A549 (cell line): ENCODE results near the gene MCM3.

Experiments used
- CHD2 ChIP-seq: fragments of 150-350 bp; IDR thresholded peaks from 2 replicates; pipeline ENCODE4 v1.6.1; 2014; ENCODE audit warnings: low read length; ENCODE audit not compliant: partially characterized antibody
- HEYL ChIP-seq: fragments of 250-450 bp; sonication (Bioruptor Pico); IDR thresholded peaks from 2 replicates; pipeline ENCODE4 v1.8.0; 2021; ENCODE audit warnings: mild to moderate bottlenecking, moderate library complexity
- MAFK ChIP-seq: fragments of 450-650 bp; IDR thresholded peaks from 2 replicates; pipeline ENCODE4 v1.6.1; 2014; ENCODE audit not compliant: partially characterized antibody
- ZNF302 ChIP-seq: fragments of 250-450 bp; sonication (Bioruptor Pico); IDR thresholded peaks from 2 replicates; pipeline ENCODE4 v1.9.0; 2021; ENCODE audit warnings: inconsistent platforms, mild to moderate bottlenecking, moderate library complexity
- TF ChIP-seq, protein P1 (sequence below): fragments of >200 bp; sonication (Bioruptor Twin); formaldehyde crosslinking; IDR thresholded peaks from 3 replicates; pipeline ENCODE4 v1.5.1; 2016

DNA sequence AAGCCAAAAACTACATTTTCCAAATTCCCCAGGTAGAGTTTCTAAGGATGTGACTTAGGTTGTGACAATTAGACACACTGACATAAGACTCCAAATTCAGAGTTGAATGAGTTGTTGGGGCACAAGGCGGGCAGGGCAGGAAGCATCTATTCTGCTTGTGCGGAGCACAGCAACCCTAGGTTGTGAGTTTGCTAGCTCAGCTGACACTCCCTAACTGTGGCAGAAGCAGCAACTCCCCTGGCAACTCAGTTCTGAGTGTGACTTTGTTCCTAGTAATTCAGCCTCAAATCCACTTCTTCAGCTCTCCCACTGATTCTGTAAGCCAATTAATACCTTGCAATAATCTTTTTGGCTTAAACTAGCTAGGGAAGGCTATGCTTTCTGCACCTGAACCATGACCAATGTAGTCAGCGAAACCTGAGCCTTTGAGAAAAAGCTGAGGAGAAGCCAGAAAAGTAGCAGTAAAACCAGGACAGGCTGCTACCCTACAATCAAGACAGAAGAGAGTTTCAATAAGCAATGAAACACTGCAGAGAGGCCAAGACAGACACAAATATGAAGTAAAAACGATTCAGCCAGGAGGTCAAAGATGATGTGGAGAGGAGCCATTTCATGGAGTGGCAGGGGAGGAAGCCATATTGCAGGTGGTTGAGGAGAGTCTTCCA lies 47.4 kb upstream of the MCM3 start:
- TF ChIP-seq MAFK (no peak), HEYL (CRISPR knock-in tag) (no peak), ZNF302 (CRISPR knock-in tag) (no peak), CHD2 (no peak)
- TF ChIP-seq, protein P1, sequence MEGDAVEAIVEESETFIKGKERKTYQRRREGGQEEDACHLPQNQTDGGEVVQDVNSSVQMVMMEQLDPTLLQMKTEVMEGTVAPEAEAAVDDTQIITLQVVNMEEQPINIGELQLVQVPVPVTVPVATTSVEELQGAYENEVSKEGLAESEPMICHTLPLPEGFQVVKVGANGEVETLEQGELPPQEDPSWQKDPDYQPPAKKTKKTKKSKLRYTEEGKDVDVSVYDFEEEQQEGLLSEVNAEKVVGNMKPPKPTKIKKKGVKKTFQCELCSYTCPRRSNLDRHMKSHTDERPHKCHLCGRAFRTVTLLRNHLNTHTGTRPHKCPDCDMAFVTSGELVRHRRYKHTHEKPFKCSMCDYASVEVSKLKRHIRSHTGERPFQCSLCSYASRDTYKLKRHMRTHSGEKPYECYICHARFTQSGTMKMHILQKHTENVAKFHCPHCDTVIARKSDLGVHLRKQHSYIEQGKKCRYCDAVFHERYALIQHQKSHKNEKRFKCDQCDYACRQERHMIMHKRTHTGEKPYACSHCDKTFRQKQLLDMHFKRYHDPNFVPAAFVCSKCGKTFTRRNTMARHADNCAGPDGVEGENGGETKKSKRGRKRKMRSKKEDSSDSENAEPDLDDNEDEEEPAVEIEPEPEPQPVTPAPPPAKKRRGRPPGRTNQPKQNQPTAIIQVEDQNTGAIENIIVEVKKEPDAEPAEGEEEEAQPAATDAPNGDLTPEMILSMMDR, result no peak
